GM18873 (cell line): ENCODE results near the gene DGCR8.

Experiments used
- ATAC-seq: cut with Tn5 transposase; IDR thresholded peaks from one replicate; pipeline ENCODE4 v1.9.1; 2021; ENCODE audit warnings: mild to moderate bottlenecking, moderate library complexity, moderate number of reproducible peaks; ENCODE audit not compliant: unreplicated experiment, low FRiP score

The DGCR8 gene

DNA sequence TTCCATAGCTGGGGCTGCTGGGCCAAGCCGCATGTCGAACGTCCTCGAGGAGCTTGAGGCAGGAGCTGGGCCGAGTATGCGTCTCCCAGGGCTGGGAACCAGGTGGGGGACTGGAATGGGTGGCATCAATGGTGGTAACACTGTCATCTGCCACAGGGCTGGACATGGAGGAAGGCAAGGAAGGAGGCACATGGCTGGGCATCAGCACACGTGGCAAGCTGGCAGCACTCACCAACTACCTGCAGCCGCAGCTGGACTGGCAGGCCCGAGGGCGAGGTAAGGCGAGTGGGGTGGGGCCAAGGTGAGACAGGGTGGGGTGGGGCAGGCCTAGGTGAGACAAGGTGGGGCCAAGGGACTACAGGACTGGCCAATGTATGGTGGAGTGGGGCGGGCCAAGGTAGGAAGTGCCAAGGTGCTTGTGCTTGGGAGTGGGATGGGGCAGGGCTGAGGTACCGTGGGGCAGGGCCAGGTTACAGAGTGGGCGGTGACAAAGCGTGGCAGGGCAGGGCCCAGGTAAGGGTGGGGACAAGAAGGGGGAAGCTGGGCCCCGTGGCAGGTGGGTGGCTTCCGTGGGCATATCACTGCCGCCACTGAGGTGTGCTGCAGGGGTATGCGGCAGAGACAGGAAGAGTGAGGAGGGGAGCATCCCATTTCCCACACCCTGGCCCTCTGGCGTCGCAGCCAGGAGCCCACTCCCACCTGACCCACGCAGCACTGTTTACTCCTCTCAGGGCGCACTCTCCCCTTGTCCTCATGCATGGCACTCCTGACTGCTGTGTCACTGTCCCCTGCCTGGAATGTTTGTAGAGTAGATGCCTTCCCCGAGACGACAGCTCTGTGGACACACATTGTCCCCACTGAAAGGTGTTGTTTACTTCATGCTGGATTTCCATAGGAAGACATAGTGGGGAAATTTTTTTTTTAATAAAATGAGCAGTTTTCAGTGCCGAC is 27.5 kb upstream of the DGCR8 start:
- no peak for ATAC-seq

DNA sequence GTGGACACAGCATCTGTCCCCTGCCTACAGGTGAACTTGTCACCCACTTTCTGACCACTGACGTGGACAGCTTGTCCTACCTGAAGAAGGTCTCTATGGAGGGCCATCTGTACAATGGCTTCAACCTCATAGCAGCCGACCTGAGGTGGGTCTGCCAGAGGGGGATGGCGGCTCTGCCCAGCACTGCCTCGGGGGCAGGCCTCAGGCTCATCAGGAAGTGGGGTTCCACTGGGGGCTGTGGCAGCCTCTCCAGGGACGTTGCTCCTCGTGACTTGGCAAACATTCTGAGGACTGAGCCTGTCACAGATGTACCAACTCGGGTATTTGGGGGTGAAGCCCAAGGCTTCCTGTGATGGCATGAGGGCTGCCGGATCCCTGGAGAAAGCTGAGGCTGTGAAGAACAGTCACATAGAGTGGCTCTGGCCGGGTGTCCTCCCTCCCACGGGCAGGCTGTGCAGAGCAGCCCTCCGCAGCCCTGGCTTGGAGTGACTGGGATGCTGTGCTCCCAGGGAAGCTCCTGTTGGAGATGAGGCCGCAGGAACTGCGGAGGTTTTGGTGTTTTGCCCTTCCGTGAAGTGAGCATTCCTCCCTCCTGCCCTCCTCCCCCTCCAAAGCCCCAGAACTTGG is 26.5 kb upstream of the DGCR8 start:
- ATAC-seq, result no peak

DNA sequence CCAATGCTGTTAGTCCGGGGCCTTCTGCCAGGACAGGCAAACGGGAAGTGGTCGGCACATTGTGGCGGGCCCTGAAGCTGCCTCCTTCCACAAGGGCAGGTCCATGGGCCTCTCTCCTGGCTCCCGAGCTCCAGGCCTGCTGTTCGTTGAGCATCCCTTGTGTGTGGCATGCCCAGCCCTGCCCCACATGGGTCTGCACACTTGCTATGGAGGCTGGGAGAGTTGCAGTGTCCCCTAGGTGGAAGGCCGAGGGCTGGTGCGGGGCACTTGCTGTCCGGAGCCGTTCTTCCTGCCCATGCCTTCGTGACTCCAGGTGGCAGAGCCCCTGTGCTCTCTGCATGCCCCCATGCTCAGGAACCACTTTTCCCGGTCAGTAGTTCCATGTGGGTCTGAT is 26.0 kb upstream of the DGCR8 start:
- no peak for ATAC-seq

DNA sequence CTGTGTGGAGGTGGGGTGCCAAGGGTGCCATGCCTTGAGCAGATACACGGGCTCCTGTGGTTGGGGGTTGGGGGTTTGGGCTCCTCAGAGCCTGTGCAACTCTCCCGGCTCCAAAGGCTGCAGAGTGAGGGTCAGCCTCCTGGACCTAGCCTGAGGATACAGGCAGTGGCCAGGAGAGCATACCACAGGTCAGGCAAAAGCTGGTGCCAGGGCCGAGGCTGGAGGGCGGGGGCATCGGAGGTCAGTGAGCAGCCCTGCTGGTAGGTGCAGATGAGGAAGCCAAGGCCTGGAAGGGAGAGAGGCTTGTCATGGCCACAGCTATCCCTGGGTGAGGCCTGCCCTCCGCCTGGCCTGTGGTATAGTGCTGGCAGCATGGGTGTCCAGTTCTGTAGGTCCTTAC is 25.6 kb upstream of the DGCR8 start:
- no peak for ATAC-seq

DNA sequence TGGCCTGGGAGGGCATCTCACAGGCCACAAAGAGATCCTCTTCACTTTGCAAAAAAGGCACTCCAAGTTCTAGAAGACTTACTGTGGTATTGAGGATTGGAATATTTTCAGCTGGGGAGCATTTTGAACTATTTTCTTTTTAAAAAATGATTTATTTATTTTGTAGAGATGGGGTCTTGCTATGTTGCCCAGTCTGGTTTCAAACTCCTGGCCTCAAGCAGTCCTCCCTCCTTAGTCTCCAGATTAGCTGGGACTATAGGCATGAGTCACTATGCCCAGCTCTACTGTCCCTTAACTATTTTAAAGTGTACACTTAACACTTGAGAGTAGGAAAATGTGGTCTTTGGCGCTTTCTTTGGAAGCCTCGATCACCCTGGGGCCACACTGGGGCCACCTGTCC is 24.9 kb upstream of the DGCR8 start:
- ATAC-seq, result no peak

DNA sequence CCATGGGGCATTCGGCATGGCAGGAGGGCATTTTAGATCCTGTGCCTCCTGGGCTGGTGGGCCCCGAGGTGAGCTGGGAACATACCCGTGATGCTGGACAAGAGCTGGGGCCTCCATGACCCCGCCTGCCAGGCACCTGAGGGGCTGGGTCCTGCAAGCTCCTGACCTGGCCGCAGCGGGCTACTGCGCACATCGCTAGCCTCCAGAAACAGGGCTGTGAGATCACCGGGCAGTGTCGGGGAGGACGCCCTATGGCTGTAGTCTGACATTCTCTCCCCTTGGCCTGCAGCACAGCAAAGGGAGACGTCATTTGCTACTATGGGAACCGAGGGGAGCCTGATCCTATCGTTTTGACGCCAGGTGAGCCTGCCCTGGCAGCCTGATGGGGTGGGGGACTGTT is 24.4 kb upstream of the DGCR8 start:
- no peak for ATAC-seq

DNA sequence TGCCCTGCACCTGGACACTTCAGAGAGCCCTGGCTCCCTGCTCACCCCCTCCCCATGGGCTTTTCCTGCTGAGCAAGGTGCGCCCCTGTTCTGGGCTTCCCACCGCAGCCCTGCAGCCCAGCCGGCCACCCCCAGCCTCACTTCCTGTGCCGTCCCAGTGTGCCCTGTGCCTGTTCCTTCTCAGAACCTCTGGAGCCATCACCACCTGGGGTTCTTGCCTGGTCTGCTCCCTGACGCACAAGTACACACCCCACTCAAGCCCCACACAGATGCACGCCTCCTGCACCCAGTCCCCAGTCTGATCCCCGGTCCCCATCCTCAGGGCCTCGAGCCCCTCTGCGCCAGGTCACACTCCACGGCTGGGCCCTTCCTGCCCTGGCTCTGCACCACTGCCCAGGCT is 23.9 kb upstream of the DGCR8 start:
- ATAC-seq, result no peak

DNA sequence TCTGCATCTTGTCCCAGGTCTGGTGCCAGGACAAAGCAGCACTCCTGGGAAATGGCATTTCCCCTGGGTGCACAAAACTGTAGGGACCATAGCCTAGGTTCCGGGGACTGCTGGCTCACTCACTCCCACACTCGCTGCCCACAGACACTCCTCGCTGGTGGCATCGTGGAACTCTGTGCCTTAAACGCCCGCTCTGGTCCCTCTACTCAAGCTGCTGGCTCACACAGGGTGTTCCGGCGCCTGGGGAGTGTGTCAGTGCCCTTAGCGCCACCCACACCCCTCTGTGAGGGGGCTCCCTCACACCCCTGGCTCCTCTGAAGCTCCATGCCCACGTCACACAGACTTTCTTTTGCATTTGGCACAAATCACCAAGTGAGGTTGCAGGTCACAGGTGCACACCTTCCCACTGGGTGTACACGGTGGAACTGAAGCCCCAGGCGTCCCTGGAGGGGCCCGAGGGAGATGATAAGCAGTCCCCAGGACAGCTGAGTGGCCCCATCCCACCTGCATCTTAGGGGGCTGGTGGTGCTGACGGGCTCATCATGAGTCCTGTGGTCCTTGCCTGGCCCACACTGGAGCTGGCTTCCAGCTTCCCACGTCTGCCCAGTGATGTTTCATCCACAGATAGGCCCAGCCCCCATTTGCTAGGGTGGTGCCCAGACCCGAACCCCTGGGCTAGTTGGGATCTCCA is 23.2 kb upstream of the DGCR8 start:
- no peak for ATAC-seq

DNA sequence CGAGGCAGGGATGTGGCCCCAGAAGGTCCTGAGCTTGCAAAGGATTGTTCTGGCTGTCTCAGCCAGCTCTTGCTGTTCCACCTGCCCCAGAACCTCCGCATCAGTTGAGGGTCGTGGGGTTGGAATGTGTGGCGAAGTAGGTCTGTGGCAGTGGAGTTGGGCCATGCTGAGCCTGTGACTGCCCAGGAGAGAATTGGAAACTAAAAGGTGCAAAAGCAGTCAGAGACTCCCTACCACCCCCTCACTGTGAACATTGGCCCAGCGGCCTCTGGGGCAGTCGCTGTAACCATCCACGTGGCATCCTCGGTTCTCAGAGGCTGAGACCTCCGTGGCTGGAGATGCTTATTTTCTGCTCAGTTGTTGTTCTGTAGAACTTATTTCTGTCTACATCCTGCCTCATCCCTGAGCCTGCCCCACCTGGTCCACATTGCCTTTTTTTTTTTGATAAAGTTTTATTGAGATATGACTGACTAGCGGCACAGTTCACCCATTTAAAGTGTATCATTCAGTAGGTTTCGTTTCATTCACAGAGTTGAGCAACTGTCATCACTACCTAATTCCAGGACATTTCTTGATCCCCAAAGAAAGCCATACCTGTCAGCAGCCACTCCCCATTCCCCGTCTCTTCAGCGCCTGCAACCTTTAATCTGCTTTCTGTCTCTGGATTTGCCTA is 22.3 kb upstream of the DGCR8 start:
- no peak for ATAC-seq

DNA sequence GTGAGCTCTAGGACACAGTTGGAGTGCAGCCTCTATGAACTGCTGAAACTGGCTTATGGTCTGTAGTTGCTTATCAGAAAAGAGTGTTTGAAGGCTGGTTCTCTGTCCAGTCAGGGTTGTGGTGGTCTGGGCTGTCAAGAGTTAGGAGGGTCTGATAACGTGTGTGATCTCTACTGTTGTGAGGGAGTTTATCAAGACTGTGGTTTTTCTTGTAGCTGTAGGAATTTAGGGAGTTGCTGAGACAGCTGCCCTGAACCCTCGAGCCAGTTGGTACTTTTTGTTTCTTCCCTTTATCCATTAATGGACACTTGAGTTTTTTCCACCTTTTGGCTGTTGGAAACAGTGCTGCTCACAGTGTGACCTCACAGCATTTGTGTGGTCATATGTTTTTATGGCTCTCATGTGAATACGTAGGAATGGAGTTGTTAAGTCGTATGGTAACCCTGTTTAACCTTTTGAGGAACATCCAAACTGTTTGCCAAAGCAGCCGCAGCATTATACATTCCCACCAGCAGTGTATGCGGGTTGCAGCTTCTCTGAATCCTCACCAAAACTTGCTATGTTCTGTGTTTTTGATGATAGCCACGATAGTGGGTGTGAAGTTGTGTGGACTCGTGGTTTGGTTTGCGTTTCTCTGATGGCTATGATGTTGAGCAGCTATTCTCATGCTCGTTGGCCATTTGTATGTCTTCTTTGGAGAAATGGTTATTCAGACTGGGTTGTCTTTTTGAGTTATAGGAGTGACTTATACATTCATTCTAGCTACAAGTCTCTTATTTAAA is 20.9 kb upstream of the DGCR8 start:
- ATAC-seq, result no peak

DNA sequence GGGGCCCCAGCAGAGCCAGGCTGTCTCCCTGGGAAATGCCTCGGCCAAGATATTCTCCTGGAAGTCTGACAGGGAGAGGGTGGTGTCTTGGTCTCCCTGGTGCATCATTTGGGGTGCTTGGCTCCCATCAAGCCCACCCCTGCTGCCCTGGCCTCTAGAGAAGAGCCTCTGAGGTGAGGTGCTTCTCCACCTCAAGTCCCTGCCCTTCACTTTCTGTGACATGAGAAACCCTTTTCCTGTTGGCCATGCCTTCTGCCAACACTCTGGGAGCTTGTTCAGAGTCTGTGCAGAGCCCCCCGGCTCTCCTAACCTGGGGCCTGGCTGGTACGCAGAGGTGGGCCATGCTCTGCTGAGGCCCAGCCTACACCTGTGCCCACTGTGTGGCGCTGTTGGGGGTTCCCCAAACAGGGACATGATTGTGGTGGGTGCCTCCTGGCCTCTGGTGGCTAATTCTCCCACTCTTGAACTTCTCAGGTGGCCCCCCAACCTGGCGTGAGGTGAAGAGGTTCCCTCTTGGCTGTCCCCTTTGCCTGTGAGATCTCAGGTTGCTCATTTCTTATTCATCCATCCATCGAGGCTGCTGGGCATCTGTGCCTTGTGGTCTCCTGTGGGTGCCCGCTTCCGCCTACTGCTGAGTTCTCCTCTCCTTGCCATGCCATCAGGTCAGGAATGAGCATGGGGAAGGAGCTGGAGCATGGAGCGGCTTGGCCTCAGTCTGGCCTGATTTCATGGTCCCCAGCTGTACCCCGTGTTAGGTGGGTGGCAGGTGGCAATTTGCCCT is 19.2 kb upstream of the DGCR8 start:
- ATAC-seq, result no peak

DNA sequence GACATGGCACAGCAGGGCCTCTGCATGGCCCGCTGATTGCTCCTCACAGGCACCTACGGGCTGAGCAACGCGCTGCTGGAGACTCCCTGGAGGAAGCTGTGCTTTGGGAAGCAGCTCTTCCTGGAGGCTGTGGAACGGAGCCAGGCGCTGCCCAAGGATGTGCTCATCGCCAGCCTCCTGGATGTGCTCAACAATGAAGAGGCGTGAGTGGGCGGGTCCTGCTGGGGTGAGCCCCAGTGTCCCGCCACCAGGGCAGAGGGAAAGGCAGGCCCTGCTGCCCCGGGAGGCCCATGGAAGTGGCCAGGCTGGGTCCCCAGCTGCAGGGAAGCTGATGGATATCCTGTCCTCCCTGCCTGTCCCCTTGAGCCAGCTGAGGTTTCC is 18.6 kb upstream of the DGCR8 start:
- no peak for ATAC-seq

DNA sequence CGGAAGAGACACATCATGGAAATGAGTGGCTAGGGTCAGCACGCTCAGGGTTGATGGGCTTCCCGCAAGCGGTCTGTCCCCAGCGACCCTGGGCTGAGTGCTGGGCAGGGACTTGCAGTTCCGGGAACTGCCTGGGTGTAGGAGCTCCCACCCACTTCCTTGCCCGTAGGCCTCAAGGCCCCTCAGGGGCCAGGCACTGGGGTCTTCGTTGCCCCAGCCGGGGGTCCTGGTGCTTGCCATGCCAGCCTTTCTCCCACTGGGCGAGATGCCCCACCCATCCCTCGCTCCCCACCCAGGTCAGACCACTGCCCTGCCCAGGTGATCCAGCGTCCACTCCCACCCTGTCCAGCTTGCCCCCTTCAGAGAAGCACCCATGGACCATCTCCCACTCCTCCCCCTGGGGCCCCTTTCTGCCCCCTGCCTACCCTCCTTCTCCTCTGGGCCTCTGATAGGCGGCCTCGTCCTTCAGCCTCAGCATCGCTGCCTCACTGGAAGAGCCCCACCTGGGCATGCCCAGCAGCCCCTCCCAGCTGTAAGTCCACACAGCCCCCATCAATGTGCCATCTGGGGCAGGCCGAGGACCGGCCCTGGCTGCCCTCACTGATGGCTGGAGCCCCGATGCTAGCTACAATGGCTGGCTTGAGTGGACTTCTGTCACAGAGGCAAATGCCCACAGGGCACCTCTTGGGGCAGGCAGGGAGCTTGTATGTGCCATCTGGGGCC is 17.8 kb upstream of the DGCR8 start:
- ATAC-seq, result no peak

DNA sequence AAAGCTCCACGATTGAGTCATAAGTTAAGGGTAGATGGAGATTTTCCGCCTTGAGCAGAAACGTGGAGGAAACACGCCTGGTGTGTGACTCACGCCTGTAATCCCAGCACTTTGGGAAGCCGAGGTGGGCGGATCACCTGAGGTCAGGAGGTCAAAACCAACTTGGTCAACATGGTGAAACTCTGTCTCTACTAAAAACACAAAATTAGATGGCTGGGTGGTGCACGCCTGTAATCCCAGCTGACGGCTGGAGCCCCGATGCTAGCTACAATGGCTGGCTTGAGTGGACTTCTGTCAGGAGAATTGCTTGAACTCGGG is 17.3 kb upstream of the DGCR8 start:
- no peak for ATAC-seq

DNA sequence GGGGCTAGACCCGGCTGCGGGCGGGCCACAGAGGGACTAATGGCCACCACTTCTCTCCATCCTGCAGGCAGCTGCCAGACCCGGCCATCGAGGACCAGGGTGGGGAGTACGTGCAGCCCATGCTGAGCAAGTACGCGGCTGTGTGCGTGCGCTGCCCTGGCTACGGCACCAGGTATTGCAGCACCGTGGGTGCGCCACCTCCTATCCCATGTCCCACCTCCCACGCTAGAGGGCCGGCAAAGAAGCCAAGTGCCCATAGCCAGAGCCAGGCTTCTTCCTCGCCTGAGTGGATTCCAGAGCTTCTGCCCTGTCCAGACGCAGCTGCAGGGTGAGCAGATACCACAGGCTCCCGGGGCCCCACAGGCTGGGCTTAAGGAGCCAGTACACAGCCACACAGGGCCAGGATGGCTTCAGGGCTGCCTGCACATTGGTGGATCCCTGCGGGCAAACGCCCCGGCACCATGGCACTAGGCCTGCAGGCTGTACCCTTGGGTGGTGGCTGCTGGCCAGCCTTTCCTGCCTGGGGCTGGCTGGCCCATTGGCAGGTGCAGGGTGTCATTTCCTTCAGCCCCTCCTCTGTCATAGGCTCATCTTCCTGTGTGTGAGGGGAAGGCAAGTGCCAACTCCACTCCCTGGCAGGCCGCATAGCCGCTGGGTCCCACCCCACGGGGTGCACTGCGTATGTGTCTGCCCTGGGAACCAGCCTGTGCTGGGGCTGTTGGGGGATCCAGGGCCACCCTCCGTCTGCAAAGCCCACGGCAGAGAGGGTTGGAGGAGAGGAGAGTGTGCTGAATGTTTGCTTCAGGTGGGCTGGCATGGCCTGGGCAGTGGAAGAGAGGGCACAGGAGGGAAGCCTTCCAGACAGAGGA is 16.5 kb upstream of the DGCR8 start:
- ATAC-seq, result no peak

DNA sequence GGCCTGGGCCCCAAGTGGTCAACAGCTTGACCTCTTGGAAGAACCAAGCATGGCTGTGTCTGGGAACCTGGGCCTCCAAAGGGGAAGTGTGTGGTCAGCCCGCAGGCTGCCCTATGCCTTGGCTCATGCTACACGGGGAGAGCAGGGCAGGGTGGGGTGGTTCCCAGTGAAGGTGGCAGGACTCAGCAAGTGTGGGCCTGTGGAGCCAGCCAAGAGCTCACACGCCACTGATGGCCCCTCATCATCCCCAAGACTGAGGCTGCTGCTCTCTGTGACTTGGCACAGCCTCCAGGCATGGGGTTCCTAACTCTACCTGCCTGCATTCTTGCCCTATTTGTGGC is 15.9 kb upstream of the DGCR8 start:
- no peak for ATAC-seq

DNA sequence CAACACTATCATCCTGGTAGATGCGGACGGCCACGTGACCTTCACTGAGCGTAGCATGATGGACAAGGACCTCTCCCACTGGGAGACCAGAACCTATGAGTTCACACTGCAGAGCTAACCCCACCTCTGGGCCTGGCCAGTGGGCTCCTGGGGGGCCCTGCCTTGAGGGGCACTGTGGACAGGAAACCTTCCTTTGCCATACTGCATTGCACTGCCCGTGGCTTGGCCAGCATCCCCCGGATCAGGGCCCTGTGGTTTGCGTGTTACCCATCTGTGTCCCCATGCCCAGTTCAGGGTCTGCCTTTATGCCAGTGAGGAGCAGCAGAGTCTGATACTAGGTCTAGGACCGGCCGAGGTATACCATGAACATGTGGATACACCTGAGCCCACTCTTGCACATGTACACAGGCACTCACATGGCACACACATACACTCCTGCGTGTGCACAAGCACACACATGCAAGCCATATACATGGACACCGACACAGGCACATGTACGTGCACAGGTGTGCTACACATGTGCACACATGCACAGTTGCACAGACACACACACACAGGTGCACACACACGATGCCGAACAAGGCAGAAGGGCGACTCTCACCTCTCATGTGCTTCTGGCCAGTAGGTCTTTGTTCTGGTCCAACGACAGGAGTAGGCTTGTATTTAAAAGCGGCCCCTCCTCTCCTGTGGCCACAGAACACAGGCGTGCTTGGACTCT is 15.3 kb upstream of the DGCR8 start:
- ATAC-seq, result no peak
